ENCODE data around the gene WAC.
"Not testable (repeated sequence)": the region's sequence is repeated elsewhere in the genome, so short reads cannot be mapped to it uniquely, and the experiment has no call there.

Gene WAC, protein sequence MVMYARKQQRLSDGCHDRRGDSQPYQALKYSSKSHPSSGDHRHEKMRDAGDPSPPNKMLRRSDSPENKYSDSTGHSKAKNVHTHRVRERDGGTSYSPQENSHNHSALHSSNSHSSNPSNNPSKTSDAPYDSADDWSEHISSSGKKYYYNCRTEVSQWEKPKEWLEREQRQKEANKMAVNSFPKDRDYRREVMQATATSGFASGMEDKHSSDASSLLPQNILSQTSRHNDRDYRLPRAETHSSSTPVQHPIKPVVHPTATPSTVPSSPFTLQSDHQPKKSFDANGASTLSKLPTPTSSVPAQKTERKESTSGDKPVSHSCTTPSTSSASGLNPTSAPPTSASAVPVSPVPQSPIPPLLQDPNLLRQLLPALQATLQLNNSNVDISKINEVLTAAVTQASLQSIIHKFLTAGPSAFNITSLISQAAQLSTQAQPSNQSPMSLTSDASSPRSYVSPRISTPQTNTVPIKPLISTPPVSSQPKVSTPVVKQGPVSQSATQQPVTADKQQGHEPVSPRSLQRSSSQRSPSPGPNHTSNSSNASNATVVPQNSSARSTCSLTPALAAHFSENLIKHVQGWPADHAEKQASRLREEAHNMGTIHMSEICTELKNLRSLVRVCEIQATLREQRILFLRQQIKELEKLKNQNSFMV

DNA sequence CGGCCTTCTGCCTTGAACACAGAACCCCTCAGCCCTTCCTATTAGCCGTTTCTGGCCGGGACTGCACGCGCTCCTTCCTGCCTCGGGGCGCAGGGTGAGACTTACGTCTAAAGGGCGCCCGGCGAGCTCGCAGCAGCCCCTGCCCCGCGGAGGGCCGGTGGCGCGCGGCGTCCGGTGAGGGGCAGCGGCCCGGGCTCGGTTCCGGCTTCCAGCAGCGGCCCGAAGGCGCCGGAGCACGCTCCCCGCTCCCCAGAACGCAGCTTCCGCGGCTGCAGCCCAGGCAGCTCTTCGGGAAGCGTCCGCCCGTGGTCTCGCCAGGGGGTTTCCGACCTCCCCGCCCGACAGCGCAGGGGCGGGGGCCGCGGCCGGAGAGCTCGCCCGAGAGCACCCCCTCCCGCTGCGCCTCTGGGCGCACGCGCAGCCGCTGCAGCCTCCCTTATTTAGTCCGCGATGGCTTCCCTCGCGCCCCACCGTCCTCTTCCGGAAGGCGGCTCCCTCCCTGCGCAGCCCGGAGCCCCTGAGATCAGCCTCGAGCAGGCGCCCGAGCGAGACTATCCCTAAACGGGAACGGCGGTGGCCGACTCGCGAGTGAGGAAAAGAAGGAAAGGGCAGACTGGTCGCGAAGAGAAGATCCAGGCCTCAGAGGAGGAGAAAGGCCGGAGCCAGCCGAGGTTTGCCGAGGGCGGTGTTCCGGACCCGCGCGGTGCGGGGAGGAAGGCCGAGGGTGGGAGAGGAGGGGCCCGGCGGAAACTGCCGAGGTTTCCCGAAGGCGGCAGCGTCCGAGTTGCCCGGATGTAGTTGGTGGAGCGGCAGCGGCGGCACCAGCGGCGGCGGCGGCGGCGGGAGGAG, at the start of gene WAC:
Gene WAC (plus strand): TSS at position 782 of the 849 bp plus-strand sequence. CDS start 462 bp downstream, outside the sequence.
- Mint-ChIP-seq H3K4me1 (peaks cover 35% of the 10 kb centered on the region), H3K4me3 (peak within 1 kb of the TSS; percentile 100)
- peak; percentile 96 to 99 for DNase-seq (ENCODE audit: low spot score in 2 of 2)

GRCh38 chr10:28489206-28489605, 43.7 kb upstream of the WAC start:
- ATAC-seq (ENCODE audit: low read depth) = no peak
- Mint-ChIP-seq H3K9me3 (peaks cover 6% of the 10 kb centered on the region), H3K4me3 (no peak overlapping the region), H3K27ac (no peak overlapping the region), H3K4me1 (peaks cover 3% of the 10 kb centered on the region), H3K27me3 (peaks cover 16% of the 10 kb centered on the region), H3K36me3 (peaks cover 4% of the 10 kb centered on the region)
- no peak for DNase-seq (ENCODE audit: low spot score in 2 of 2)

More for the DNA sequence above, at the start of gene WAC:
- Mint-ChIP-seq H3K9me3 (no peaks in the 10 kb centered on the region), H3K36me3 (peaks cover 24% of the 10 kb centered on the region), H3K27ac (peak within 1 kb of the TSS; percentile 100), H3K27me3 (no peaks in the 10 kb centered on the region)
- peak; percentile 75 for ATAC-seq (ENCODE audit: low read depth)

DNA sequence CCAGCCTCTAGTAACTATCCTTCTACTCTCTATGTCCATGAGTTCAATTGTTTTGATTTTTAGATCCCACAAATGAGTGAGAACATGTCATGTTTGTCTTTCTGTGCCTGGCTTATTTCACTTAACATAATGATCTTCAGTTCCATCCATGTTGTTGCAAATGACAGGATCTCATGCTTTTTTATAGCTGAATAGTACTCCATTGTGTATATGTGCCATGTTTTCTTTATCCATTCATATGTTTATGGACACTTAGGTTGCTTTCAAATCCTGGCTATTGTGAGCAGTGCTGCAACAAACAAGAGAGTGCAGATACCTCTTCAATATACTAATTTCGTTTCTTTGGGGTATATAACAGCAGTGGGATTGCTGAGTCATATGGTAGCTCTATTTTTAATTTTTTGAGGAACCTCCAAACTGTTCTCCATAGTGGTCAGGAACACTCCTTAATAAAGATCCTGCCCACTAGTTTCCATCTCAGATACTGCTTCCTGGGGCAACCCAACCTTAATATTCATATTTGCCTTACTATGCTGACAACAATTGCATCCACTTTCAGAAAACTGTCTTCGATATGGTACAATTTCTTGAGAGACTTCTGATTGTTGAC, 42.6 kb upstream of the WAC start:
- ATAC-seq (ENCODE audit: low read depth); DNase-seq (ENCODE audit: low spot score in 2 of 2); H3K4me1 Mint-ChIP-seq; H3K9me3 Mint-ChIP-seq; H3K4me3 Mint-ChIP-seq; H3K36me3 Mint-ChIP-seq; H3K27ac Mint-ChIP-seq: not testable (repeated sequence)
- H3K27me3 Mint-ChIP-seq = peaks cover 17% of the 10 kb centered on the region

GRCh38 chr10:28492116-28492920, 40.6 kb upstream of the WAC start:
- no peak overlapping the region for H3K4me3 Mint-ChIP-seq
- H3K4me1 Mint-ChIP-seq = no peaks in the 10 kb centered on the region
- no peak for DNase-seq (ENCODE audit: low spot score in 2 of 2)
- H3K36me3 Mint-ChIP-seq = peaks cover 4% of the 10 kb centered on the region
- no peak overlapping the region for H3K27ac Mint-ChIP-seq
- no peak for ATAC-seq (ENCODE audit: low read depth)
- peaks cover 6% of the 10 kb centered on the region for H3K9me3 Mint-ChIP-seq
- peaks cover 15% of the 10 kb centered on the region for H3K27me3 Mint-ChIP-seq

- ATAC-seq (ENCODE audit: low read depth) = no peak
- no peak for DNase-seq (ENCODE audit: low spot score in 2 of 2)
Measured at GRCh38 chr10:28494420-28494819, 38.5 kb upstream of the WAC start.

GRCh38 chr10:28495084-28495483, 37.8 kb upstream of the WAC start:
- no peaks in the 10 kb centered on the region for H3K4me1 Mint-ChIP-seq
- ATAC-seq (ENCODE audit: low read depth) = no peak
- H3K9me3 Mint-ChIP-seq = peaks cover 2% of the 10 kb centered on the region
- no peak overlapping the region for H3K4me3 Mint-ChIP-seq
- H3K36me3 Mint-ChIP-seq = peaks cover 4% of the 10 kb centered on the region
- DNase-seq (ENCODE audit: low spot score in 2 of 2) = no peak
- peaks cover 7% of the 10 kb centered on the region for H3K27me3 Mint-ChIP-seq
- no peak overlapping the region for H3K27ac Mint-ChIP-seq

More at GRCh38 chr10:28494420-28494819, 38.5 kb upstream of the WAC start:
- Mint-ChIP-seq H3K27ac (no peak overlapping the region), H3K4me1 (no peaks in the 10 kb centered on the region), H3K36me3 (peaks cover 4% of the 10 kb centered on the region), H3K27me3 (peaks cover 8% of the 10 kb centered on the region), H3K9me3 (peaks cover 2% of the 10 kb centered on the region), H3K4me3 (no peak overlapping the region)

DNA sequence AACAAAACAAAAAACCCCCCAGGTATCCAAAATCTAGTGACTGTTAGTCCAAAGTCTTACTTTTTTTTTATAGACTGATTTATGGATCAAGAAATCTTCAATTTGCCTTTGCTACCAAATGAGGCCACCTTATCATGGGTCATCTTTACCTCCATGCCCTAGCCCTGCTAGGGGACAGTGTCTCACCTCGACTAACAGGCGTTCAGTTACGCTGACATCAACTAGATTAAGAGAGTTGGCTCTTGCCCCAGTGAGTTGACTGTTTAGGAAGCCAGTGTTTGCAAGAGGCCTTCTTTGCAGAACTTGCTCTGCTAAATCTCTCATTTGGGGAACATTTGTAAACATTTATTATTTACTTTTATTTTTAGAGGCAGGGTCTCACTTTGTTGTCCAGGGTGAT, 36.9 kb upstream of the WAC start:
- H3K27ac Mint-ChIP-seq = no peak overlapping the region
- H3K4me1 Mint-ChIP-seq = no peaks in the 10 kb centered on the region
- no peaks in the 10 kb centered on the region for H3K9me3 Mint-ChIP-seq
- no peaks in the 10 kb centered on the region for H3K36me3 Mint-ChIP-seq
- no peak for DNase-seq (ENCODE audit: low spot score in 2 of 2)
- no peak overlapping the region for H3K4me3 Mint-ChIP-seq
- H3K27me3 Mint-ChIP-seq = peaks cover 4% of the 10 kb centered on the region
- ATAC-seq (ENCODE audit: low read depth) = no peak

GRCh38 chr10:28496481-28496961, 36.4 kb upstream of the WAC start:
- Mint-ChIP-seq H3K9me3 (no peaks in the 10 kb centered on the region), H3K4me1 (no peaks in the 10 kb centered on the region), H3K36me3 (no peaks in the 10 kb centered on the region), H3K4me3 (no peak overlapping the region), H3K27ac (no peak overlapping the region), H3K27me3 (peaks cover 2% of the 10 kb centered on the region)
- DNase-seq (ENCODE audit: low spot score in 2 of 2) (no peak), ATAC-seq (ENCODE audit: low read depth) (no peak)

DNA sequence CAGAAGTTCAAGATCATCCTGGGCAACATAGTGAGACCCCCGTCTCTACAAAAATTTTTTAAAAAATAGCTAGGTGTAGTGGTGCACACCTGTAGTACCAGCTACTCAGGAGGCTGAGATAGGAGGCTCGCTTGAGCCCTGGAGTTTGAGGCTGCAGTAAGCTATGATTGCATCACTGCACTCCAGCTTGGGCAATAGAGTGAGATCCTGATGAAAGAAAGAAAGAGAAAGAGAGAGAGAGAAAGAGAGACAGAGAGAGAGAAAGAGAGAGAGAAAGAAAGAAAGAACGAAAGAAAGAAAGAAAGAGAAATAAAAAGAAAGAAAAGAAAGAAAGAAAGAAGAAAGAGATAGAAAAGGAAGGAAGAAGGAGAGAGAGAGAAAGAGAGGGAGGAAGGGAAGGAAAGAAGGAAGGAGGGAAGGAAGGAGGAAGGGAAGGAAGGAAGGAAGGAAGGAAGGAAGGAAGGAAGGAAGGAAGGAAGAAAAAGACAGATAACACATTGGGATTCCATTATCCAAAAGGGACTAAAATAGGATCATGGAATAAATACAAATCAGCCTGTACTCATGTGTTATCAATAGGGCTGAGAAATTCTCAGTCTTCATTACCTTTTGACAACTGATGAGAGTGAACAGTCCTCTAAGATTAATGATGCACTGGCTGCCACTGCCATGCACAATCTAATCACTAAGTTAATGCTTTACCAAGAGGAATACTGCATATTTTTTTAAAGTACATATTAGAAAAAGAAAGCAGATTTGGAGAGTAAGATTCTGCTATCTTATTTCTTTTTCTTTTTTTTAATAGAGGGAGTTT, 35.4 kb upstream of the WAC start:
- H3K4me1 Mint-ChIP-seq = no peaks in the 10 kb centered on the region
- no peak overlapping the region for H3K27ac Mint-ChIP-seq
- H3K36me3 Mint-ChIP-seq = no peaks in the 10 kb centered on the region
- H3K4me3 Mint-ChIP-seq = no peak overlapping the region
- peaks cover 2% of the 10 kb centered on the region for H3K27me3 Mint-ChIP-seq
- no peak for DNase-seq (ENCODE audit: low spot score in 2 of 2)
- no peak for ATAC-seq (ENCODE audit: low read depth)
- H3K9me3 Mint-ChIP-seq = no peaks in the 10 kb centered on the region

GRCh38 chr10:28500203-28500602, 32.7 kb upstream of the WAC start:
- H3K36me3 Mint-ChIP-seq; ATAC-seq (ENCODE audit: low read depth); H3K4me3 Mint-ChIP-seq; H3K27me3 Mint-ChIP-seq; H3K27ac Mint-ChIP-seq; DNase-seq (ENCODE audit: low spot score in 2 of 2); H3K9me3 Mint-ChIP-seq; H3K4me1 Mint-ChIP-seq: not testable (repeated sequence)

GRCh38 chr10:28503114-28503513, 29.8 kb upstream of the WAC start:
- DNase-seq (ENCODE audit: low spot score in 2 of 2) = no peak
- Mint-ChIP-seq H3K36me3 (peaks cover 2% of the 10 kb centered on the region), H3K9me3 (no peaks in the 10 kb centered on the region), H3K4me1 (no peaks in the 10 kb centered on the region), H3K4me3 (no peak overlapping the region), H3K27me3 (peaks cover 5% of the 10 kb centered on the region), H3K27ac (no peak overlapping the region)
- no peak for ATAC-seq (ENCODE audit: low read depth)

GRCh38 chr10:28505359-28505959, 27.5 kb upstream of the WAC start:
- Mint-ChIP-seq H3K4me3 (no peak overlapping the region), H3K9me3 (no peaks in the 10 kb centered on the region), H3K27ac (no peak overlapping the region)

More at GRCh38 chr10:28505359-28505959, 27.5 kb upstream of the WAC start:
- peaks cover 2% of the 10 kb centered on the region for H3K36me3 Mint-ChIP-seq
- ATAC-seq (ENCODE audit: low read depth) (no peak), DNase-seq (ENCODE audit: low spot score in 2 of 2) (no peak)
- peaks cover 5% of the 10 kb centered on the region for H3K27me3 Mint-ChIP-seq
- no peaks in the 10 kb centered on the region for H3K4me1 Mint-ChIP-seq
